Mucosa of descending colon (tissue), 3 donors: ENCODE results near the gene C15orf61. TPM values are rescaled to one million over a fixed set of nuclear protein-coding genes. Genes with fewer than 3 reads are reported as not detected.

ENCODE experiments used
- ATAC-seq: fragments of 200-7000 bp; cut with Tn5 transposase; one replicate; pipeline ENCODE4 v1.9.1; 2020; ENCODE audit warnings: mild to moderate bottlenecking, moderate library complexity
- DNase-seq, 3 donors: peaks; one replicate each; pipeline ENCODE4 v3.0.0-alpha.2; 2020
- H3K36me3 ChIP-seq: fragments of 200-600 bp; one replicate; pipeline ENCODE4 v1.8.0; 2021; ENCODE audit warnings: low read depth, mild to moderate bottlenecking
- H3K4me1 ChIP-seq: fragments of 200-600 bp; one replicate; pipeline ENCODE4 v1.8.0; 2021; ENCODE audit warnings: low read depth, mild to moderate bottlenecking
- H3K4me3 ChIP-seq: fragments of 200-600 bp; one replicate; pipeline ENCODE4 v1.8.0; 2021; ENCODE audit warnings: mild to moderate bottlenecking
- H3K9me3 ChIP-seq: fragments of 200-600 bp; one replicate; pipeline ENCODE4 v1.8.0; 2021; ENCODE audit warnings: mild to moderate bottlenecking
- intact Hi-C, 2 donors: fragments of 100-400 bp; cut with DNase I in 1 of 2; cut with micrococcal nuclease in 1 of 2; formaldehyde crosslinking; loops; one replicate each; pipeline versions ENCODE4 v1.11.0 to v1.11.1; 2022; cut with DNase I, micrococcal nuclease
- total RNA-seq, 3 donors: library from RNA; stranded (reverse); fragmentation: NEBNext Ultra II Directional in 2 of 3; extraction: Animal tissue kit (Norgen Biotek cat#: 25700) in 2 of 3; gene quantifications; one replicate each; pipeline versions ENCODE4 v1.2.1 to v1.2.4, GENCODE V29; 2021 to 2023
- TF ChIP-seq, protein P1 (sequence below): fragments of 200-600 bp; IDR thresholded peaks from one replicate; pipeline ENCODE4 v1.8.0; 2022; ENCODE audit warnings: antibody characterized with exemption, mild to moderate bottlenecking
- donor health status: DM: no; HTN: no; CAD: no; lungs with moderate emphysema.
- donor health status: DM: no; HTN: no; CAD: no.
- donor health status: DM: no; HTN: yes; CAD: no.

C15orf61 gene
- total RNA-seq, 3 donors from 2014 or later: 5.4 to 6.2 (median 6.0) TPM

- no peaks in the 10 kb centered on the region for H3K9me3 ChIP-seq
- no peak overlapping the region for H3K4me3 ChIP-seq
- intact Hi-C loops: no loop called here
- ATAC-seq (no peak), DNase-seq (no peak)
- TF ChIP-seq, protein P1, sequence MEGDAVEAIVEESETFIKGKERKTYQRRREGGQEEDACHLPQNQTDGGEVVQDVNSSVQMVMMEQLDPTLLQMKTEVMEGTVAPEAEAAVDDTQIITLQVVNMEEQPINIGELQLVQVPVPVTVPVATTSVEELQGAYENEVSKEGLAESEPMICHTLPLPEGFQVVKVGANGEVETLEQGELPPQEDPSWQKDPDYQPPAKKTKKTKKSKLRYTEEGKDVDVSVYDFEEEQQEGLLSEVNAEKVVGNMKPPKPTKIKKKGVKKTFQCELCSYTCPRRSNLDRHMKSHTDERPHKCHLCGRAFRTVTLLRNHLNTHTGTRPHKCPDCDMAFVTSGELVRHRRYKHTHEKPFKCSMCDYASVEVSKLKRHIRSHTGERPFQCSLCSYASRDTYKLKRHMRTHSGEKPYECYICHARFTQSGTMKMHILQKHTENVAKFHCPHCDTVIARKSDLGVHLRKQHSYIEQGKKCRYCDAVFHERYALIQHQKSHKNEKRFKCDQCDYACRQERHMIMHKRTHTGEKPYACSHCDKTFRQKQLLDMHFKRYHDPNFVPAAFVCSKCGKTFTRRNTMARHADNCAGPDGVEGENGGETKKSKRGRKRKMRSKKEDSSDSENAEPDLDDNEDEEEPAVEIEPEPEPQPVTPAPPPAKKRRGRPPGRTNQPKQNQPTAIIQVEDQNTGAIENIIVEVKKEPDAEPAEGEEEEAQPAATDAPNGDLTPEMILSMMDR: no peak
- H3K4me1 ChIP-seq: peaks cover 24% of the 10 kb centered on the region
- no peaks in the 10 kb centered on the region for H3K36me3 ChIP-seq
Measured at GRCh38 chr15:67569668-67570067, 48.7 kb downstream of the C15orf61 start.

- intact Hi-C loops: no loop called here
- no peaks in the 10 kb centered on the region for H3K36me3 ChIP-seq
- ATAC-seq (peak; percentile 94), DNase-seq (no peak)
- TF ChIP-seq, protein P1: no peak
- no peaks in the 10 kb centered on the region for H3K9me3 ChIP-seq
- H3K4me1 ChIP-seq: peaks cover 24% of the 10 kb centered on the region
- no peak overlapping the region for H3K4me3 ChIP-seq
Measured at GRCh38 chr15:67570875-67571647, 50.1 kb downstream of the C15orf61 start.

GRCh38 chr15:67571648-67572415, 50.9 kb downstream of the C15orf61 start:
- H3K4me3 ChIP-seq: no peak overlapping the region
- H3K36me3 ChIP-seq: no peaks in the 10 kb centered on the region
- no peaks in the 10 kb centered on the region for H3K9me3 ChIP-seq
- DNase-seq (peak; percentile 57 to 59 (median 58)), ATAC-seq (peak; percentile 86)
- TF ChIP-seq, protein P1: no peak
- H3K4me1 ChIP-seq: peaks cover 24% of the 10 kb centered on the region
- intact Hi-C loops: no loop called here

DNA sequence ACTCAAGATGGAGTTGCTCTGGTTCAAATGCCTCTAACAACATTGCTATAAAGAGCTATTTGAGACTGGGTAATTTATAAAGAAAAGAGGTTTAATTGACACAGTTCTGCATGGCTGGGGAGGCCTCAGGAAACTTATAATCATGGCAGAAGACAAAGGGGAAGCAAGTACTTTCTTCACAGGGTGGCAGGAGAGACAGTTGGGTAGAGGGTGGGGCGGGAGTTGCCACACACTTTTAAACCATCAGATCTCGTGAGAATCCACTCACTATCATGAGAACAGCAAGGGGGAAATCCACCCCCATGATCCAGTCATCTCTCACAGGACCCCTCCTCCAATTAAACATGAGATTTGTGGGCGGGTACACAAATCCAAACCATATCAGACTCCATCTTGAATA, 52.3 kb downstream of the C15orf61 start:
- intact Hi-C loops: no loop called here
- no peaks in the 10 kb centered on the region for H3K36me3 ChIP-seq
- H3K4me1 ChIP-seq: peaks cover 24% of the 10 kb centered on the region
- no peak overlapping the region for H3K4me3 ChIP-seq
- ATAC-seq (no peak), DNase-seq (no peak)
- H3K9me3 ChIP-seq: no peaks in the 10 kb centered on the region
- TF ChIP-seq, protein P1: no peak

GRCh38 chr15:67575039-67575502, 54.1 kb downstream of the C15orf61 start:
- intact Hi-C loops: no loop called here
- DNase-seq (no peak), ATAC-seq (no peak)
- TF ChIP-seq, protein P1: no peak
- no peak overlapping the region for H3K4me3 ChIP-seq
- peaks cover 14% of the 10 kb centered on the region for H3K4me1 ChIP-seq
- no peaks in the 10 kb centered on the region for H3K9me3 ChIP-seq
- no peaks in the 10 kb centered on the region for H3K36me3 ChIP-seq
